ENCODE results near the gene LIN7B. TPM values are rescaled to one million over a fixed set of nuclear protein-coding genes. Genes with fewer than 3 reads are reported as not detected.
A peak's percentile ranks its signal among the peaks of the same experiment; 100 is the strongest.

LIN7B gene, protein sequence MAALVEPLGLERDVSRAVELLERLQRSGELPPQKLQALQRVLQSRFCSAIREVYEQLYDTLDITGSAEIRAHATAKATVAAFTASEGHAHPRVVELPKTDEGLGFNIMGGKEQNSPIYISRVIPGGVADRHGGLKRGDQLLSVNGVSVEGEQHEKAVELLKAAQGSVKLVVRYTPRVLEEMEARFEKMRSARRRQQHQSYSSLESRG
- total RNA-seq (2014; rRNA removed; shearing (Covaris generic)), result 6.0 and 14.6 TPM in 2 replicates

DNA sequence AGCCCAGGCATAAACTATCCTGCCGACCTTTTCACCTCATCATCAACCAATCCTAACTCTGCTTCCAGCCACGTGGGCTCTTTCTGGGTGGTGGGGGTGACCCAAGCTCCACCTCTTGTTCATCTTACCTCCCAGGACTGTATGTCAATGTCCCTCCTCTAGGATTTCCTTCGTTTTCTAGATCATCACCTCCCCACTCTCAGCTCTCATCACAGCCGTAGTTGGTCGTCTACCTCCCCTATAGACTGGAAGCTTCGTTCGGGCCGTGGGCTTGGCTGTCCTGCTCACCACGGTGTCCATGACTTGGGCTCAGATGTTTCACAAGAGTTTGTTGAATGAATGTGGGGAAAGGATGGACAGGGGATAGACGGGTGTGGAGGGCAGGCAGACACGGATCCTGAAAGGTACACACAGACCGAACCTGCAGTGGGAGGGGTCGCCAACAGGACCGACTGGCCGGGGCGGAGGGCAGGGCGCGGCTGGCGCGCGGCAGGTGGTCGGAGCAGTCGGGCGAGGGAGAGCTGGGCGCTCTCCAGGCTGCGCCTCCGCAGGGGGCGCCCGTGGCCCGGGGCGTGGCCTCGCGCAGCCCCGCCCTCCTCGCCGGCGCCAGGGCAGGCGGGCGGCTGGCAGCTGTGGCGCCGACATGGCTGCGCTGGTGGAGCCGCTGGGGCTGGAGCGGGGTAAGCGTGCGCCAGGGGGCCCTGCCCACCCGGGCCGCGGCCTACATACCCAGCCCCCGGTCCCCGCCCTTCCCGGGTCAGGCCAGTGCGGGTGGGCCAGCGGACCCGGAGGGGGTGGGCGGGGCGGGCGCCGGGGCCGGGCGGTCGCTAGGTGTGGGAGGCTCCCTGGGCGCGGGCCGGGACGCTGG, at the start of gene LIN7B:
Gene LIN7B (plus strand): TSS at position 609 of the 868 bp plus-strand sequence. CDS start 35 bp downstream, at position 644.
- peak; percentile 71 for DNase-seq (ENCODE audit: low read depth)

DNA sequence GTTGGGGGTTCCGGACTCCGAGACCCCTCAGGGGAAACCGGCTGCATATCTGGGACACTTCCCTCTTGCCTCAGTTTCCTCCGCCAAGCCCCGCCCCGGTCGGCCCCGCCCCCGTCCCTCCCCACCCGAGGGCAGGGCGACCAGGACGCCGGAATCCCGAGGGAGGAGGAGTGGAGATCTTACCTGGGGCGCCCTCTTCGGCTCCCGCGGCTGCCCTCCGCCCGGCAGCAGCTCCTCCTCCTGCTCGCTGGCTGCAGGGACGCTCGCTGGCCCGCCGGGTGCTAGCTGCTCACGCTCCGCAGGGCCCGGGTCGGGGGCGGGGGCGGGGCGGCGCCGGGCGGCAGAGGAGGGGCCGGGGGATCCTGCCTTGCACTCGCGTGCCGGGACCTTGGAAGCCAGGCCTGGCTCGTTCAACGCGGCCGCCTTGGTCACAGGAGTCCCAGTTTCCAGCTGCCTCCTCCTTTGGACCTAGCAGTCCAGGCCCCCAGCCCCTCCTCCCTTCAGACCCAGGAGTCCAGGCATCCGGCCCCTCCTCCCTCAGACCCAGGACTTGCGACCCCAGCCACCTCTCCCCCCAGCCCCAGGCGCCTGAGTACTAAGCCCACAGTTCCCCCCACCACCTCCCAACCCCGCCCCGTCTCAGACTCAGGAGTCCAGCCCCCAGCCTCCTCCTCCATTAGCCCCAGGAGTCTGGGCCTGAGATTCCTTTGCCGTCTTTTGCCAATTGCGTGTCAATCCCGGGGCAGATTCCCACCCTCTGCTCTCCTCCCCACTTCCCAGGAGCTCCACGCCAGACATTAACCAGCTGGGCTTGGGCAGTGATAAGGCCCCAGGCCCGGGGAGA, 49.2 kb upstream of the LIN7B start, which contains the start of gene NTF4:
Gene NTF4 (minus strand): TSS at position 51 of the 844 bp plus-strand sequence. CDS start 2,821 bp downstream, outside the sequence.
- no peak for DNase-seq (ENCODE audit: low read depth)

DNA sequence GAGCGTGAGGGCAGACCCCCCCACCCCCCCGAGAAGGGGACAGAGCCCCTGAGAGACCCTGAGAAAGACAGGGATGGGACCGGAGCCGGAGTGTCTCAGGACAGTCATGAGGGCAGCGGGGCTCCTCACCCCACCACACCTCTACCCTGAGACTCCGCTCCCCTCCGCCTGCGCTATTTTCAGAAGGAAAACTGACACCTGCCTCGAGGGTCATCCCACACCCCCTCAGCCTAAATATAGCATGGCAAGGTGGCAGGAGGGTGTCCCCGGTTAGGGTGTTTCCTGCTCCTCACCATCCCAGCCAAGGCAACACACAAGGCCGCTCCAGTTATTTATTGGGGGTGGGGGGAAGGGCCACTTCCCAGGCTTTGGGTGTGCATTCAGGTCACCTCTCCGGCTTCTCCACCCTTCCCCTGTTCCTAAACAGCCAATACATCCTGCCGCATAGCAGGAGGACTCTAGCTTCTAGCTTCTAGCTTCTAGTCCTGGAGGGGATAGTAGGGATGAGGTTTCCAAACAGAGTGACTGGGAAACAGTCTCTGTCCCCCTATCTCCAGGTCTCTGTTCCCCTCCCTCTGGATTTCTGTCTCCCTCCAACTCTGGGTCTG, 48.2 kb upstream of the LIN7B start:
- no peak for DNase-seq (ENCODE audit: low read depth)

DNA sequence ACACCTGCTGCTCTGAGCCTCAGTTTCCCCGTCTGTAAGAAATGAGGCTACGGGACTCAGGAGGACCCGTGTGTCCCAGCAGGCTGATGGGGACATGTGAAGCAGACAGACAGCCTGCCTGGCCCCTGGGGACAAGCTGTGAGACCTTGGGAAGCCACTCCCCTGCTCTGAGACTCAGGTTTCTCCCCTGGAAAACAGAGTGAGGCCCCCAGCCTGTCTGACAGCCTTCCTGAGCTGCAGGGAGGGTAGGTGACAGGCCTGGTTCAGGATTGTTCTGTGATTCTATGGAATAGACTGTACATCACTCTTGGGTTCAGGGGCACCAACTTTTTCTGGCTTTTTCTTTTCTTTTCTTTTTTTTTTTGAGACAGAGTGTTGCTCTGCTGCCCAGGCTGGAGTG, 46.6 kb upstream of the LIN7B start:
- DNase-seq (ENCODE audit: low read depth), result no peak

DNA sequence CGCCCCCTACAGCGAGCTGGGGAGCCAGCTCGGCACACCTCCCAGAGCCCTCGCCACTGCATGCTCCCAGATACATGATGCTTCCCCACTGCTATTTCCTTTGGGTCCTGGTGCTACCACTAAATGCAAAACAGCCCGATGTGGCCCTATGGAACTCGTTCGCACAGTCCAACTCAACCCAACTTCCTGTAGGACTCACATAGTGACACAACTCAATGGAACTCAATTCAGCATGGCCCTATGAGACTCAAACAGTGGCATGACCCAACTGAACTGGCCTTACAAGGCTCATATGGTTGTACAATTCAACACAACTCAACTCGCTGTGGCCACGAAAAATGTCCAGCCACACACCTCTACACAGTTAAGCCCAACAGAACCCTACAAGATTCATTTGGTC, 45.1 kb upstream of the LIN7B start:
- DNase-seq (ENCODE audit: low read depth), result no peak

DNA sequence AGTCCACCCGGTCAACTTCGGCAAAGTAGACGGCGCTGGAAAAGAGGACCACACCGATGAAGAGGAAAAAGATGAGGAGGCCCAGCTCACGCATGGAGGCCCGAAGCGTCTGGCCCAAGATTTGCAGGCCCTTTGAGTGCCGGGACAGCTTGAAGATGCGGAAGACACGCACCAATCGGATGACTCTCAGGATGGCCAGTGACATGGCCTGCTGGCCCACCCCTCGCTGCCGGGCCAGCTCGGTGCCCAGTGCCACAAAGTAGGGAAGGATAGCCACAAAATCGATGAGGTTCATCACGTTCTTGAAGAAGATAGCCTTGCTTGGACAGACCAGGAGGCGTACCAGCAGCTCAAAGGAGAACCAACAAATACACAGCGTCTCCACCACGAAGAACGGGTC, 43.8 kb upstream of the LIN7B start:
- no peak for DNase-seq (ENCODE audit: low read depth)

DNA sequence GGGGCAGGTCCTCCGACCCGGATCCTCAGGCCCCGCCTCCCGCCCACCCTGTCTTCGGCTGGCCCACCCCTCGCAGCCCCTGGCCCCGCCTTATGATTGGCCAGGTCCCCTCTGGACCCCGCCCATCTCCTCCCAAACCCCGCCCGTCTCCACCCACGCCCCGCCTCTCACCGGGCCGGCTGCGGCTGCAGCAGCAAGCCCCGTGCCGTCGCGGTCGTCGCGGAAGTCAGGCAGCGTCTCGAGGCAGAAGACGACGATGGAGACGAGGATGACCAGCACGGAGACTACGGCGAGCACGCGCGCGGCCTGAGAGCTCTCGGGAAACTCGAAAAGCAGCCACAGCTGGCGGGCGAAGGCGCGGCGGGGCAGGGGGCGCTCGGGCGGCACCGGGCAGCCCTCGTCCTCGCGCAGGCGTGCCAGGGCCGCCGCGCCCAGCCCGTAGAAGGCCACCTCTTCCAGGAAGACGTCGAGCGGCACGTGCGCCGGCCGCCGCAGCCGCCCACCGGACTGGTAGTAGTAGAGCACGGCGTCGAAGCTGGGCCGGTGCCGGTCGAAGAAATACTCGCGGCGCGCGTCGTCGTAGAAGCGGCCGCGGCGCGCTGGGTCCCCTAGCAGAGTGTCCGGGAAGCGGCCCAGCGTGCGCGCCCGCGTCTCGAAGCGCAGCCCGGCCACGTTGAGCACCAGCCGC, 42.2 kb upstream of the LIN7B start:
- DNase-seq (ENCODE audit: low read depth), result no peak

DNA sequence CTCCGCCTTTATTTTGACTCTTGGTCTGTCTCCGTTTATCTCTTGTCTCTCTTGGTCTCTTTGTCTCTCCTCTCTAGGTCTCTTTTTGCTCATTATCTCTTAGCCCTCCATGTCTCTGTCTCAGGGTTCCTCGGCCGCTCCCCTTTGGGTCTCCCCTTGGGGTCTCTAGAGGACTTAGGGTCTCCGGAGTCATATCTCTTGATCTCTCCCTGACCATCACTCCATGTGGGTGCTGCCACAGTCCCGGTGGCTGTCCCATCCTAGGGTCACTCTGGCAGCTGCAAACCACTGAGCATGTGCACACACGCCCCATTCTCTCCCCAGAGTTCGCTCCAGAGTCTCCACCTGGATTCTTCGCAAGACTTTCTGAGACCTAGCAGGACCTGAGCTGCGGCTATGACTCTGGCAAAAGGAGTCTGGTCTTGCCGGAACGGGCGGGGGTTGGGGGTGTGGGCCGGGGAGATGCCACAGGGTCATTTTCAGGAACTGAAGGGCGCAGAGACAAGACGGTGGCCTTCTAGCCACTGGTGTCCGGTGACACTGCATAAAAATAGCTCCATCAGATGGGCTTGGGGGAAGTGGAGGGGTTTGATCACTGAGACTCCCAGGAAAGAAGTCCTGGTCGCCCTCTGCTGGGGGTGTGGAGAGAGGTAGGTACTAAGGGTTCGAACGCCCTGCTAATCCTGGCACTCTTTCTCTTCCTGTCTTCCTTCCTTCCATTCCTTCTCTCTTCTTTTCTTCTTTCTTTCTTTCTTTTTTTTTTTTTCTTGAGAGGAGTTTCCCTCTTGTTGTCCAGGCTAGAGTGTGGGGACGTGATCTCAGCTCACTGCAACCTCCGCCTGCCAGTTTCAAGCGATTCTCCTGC, 40.4 kb upstream of the LIN7B start:
- peak; percentile 40 for DNase-seq (ENCODE audit: low read depth)

DNA sequence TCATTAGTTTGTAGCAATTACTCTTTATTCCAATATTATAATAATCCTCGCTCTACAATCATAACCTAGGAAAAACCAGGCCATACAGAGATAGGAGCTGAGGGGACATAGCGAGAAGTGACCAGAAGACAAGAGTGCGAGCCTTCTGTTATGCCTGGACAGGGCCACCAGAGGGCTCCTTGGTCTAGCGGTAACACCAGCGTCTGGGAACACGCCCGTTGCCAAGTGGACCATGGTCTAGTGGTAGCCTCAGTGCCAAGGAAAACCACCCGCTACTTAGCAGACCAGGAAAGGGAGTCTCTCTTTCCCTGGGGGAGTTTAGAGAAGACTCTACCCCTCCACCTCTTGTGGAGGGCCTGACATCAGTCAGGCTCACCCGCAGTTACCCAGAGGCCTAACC, 39.3 kb upstream of the LIN7B start:
- peak; percentile 74 for DNase-seq (ENCODE audit: low read depth)

DNA sequence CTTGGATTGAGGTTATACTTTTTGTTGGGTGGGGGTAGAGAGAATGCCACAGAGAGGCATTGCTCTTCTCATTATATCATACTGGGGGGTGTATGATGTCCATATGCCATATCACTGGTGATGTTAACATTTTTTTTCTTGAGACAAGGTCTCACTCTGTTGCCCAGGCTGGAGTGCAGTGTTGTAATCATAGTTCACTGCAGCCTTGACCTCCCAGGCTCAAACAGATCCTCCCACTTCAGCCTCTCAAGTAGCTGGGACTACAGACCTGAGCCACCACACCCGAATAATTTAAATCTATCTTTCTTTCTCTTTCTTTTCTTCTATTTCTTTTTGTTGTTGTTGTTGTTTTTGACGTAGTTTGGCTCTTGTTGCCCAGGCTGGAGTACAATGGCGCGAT, 33.8 kb upstream of the LIN7B start:
- DNase-seq (ENCODE audit: low read depth), result no peak

DNA sequence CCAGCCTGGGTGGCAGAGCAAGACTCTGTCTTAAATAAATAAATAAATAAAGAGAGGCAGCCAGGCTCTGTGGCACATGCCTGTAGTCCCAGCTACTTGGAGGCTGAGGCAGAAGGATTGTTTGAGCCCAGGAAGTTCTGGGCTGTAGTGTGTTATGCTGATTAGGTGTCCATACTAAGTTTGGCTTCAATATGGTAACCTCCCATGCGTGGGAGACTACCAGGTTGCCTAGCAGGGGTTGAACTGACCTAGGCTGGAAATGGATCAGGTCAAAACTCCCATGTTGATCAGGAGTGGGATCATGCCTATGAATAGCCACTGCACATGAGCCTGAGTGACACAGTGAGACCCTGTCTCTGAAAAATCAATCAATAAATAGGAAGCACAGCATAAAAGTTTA, 32.9 kb upstream of the LIN7B start:
- no peak for DNase-seq (ENCODE audit: low read depth)

DNA sequence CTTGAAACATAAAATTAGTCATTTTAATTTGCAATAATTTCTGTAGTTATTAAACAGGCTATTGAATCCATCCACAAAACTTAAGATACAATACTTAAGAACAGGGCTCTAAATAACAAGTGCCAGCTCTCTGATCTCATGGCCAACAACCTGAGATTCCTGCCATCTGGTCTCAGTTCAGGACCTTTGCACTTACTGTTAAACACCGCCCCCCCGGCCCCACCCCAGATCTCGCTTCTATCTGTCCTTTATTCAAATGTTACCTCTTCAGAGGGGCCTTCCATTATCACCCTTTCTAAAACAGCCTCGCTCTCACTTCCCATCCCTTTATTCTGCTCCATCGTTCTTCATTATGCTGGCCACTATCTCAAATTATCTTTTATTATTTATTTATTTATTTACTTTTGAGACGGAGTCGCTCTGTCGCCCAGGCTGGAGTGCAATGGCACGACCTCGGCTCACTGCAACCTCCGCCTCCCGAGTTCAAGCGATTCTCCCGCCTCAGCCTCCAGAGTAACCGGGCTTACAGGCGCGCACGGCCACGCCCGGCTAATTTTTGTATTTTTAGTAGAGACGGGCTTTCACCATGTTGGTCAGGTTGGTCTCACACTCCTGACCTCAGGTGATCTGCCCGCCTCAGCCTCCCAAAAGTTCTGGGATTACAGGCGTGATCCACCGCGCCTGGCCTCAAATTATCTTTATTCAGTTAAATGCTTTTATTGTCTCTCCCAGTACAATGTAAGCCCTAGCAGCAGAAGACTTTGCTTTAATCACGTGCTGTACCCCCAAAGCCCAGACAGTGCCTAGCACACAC, 29.8 kb upstream of the LIN7B start:
- DNase-seq (ENCODE audit: low read depth), result no peak

DNA sequence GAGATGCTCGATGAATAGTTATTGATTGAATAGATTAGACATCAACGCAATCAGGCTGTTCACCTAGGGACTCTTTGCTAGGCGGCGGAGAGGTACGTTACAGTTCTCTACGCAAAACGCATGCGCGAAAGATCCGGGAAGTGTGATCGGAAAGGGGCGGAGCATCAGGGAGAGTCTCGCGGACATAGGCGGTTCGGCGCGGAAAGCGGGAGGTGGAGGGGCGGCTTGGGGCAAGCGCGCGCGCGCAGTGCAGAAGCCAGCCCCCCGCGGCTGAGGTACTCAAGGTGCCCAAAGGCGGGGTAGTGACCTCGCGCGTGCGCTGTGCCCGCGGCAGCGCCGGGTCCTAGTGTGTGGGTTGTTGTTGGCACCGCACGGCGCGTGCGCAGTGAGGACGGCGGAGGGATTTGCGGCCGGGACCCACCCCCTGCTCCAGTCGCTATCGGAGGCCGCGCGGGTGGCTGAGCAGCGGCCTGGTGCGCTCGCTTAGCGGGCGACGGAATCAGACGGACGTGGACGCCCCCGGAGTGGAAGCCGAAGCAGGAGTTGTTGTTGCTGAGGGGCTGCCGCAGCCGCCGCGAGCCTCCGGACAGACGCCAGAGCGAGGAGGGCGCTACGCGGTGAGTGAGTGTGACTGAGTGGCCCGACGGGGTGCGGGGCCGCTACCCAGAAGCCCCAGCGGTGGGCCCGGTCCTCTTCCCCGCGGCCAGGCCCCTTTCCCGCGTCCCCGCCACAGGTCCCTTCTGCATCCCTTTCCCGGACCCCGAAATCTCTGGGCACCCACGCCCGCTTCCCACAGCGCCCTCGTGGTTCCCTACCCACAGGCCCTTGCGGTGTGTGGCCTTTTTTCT, 28.9 kb upstream of the LIN7B start, which contains the start of gene SNRNP70:
Gene SNRNP70 (plus strand): TSS at position 432 of the 848 bp plus-strand sequence. CDS start 964 bp downstream, outside the sequence.
- DNase-seq (ENCODE audit: low read depth), result peak; percentile 99

DNA sequence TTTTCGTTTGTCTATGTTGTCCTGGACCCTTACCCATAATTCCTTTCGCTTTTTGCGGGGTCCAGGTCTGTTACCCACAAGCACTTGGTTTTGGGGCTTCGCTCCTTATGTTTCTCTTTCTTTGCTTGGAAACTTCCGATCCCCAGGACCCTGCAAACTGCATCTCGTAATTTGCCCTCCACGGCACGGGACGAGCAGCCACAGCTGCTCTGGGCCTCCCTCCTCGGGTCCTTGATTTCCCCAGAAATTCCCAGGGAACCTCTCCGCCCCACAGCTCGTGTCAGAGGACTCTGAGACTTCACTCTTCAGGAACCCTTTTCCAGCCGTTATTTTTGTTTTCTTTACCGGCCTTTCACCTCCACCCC, 28.3 kb upstream of the LIN7B start:
- DNase-seq (ENCODE audit: low read depth), result no peak

DNA sequence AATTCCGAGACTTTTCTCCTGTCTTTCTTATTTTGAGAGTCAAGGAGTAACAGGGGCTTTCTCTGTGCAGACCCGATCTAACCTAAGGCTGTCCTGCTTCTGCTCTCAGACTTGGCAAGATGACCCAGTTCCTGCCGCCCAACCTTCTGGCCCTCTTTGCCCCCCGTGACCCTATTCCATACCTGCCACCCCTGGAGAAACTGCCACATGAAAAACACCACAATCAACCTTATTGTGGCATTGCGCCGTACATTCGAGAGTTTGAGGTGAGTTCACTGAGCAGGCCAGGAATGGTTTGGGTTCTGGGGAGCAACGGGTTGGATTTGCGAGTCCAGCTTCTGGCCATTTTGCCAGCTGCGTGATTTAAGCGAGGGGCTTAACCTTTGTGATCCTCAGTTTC, 27.9 kb upstream of the LIN7B start:
- no peak for DNase-seq (ENCODE audit: low read depth)

DNA sequence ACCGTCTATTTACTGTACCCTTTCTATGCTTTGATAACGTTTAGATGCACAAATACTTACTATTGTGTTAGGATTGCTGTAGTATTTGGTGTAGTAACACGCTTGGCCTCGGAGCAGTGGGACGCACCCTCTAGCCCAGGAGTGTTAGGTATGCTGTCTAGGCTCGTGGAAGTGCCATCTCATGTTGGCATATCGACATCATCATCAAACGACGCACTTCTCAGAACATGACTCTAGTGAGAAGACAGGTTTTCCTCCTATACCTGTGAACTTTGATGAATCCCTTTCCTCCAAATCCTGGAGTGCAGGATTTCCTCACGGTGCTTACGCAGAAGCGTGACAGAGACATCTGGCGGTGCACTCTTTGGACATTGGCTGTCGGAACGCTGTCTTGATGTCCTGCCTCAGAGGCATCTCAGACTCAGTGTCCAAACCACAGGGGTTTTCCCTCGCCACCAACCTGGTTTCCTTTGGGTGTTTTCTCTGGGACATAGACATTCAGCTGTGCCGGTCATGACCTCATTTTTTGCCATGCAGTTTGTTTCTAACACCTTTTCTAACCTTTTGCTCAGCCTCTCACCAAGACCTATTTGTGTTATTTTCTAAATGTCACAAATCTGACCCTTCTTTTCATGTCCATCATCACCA, 22.7 kb upstream of the LIN7B start:
- DNase-seq (ENCODE audit: low read depth), result no peak

DNA sequence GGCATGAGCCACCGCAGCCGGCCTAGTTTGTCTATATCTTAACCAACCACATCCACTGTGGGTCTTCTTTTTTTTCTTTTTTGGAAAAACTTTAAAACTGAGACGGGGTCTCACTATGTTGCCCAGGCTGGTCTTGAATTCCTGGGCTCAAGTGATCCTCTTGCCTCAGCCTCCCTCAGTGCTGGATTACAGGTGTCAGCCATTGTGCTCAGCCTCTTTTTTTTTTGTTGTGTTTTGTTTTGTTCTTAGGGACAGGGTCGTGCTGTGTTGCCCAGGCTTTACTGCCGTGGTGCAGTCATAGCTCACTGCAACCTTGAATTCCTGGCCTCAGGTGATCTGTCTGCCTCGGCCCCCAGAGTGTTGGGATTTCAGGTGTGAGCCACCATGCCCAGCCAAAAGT, 21.5 kb upstream of the LIN7B start:
- DNase-seq (ENCODE audit: low read depth), result no peak

Data from RPMI7951 (cell line).